WTC11 (cell line): ENCODE measurements around the gene TMEM52B. TPM values are rescaled to one million over a fixed set of nuclear protein-coding genes. Genes with fewer than 3 reads are reported as not detected.

Experiments used
- ATAC-seq: fragments of 200-7000 bp; cut with Tn5 transposase; 2 replicates; pipeline ENCODE4 v1.10.0; 2021; ENCODE audit warnings: mild to moderate bottlenecking, moderate library complexity
- CTCF ChIA-PET: fragments of 300-600 bp; sonication (Branson Sonifier 250); formaldehyde crosslinking; loops from one replicate; lab custom pipeline; 2021; ENCODE audit warnings: antibody characterized with exemption; lab: Charles Lee
- POLR2A ChIA-PET: fragments of 350-600 bp; sonication (Branson Sonifier 250); formaldehyde crosslinking; loops from one replicate; lab custom pipeline; 2021; ENCODE audit warnings: antibody characterized with exemption; lab: Charles Lee
- DNase-seq: peaks from one replicate; pipeline ENCODE4 v3.0.0; 2021; ENCODE audit warnings: low spot score
- H3K27ac Mint-ChIP-seq: 2 replicates; pipeline ENCODE4 v1.8.0; 2021; ENCODE audit warnings: mixed read lengths
- H3K27me3 Mint-ChIP-seq: 2 replicates; pipeline ENCODE4 v1.8.0; 2021; ENCODE audit warnings: low read depth, mild to moderate bottlenecking, moderate library complexity, mixed read lengths
- H3K36me3 Mint-ChIP-seq: 2 replicates; pipeline ENCODE4 v1.8.0; 2021; ENCODE audit warnings: mixed read lengths
- H3K4me1 Mint-ChIP-seq: 2 replicates; pipeline ENCODE4 v1.8.0; 2022; ENCODE audit warnings: mixed read lengths
- H3K4me3 Mint-ChIP-seq: 2 replicates; pipeline ENCODE4 v1.8.0; 2021; ENCODE audit warnings: mild to moderate bottlenecking, moderate library complexity, mixed read lengths
- H3K9me3 Mint-ChIP-seq: 2 replicates; pipeline ENCODE4 v1.8.0; 2021; ENCODE audit warnings: mixed read lengths
- ARID4B ChIP-seq: sonication (generic); formaldehyde crosslinking; IDR thresholded peaks from 2 replicates; pipeline ENCODE4 v1.8.0; 2023; ENCODE audit warnings: missing genetic modification reagents, mild to moderate bottlenecking, borderline replicate concordance
- ATF3 ChIP-seq: sonication (generic); formaldehyde crosslinking; conservative IDR thresholded peaks from 2 replicates; pipeline ENCODE4 v1.8.1; 2022; ENCODE audit warnings: mild to moderate bottlenecking, missing genetic modification reagents
- CTCF ChIP-seq: fragments of 200-600 bp; IDR thresholded peaks from 2 replicates; pipeline ENCODE4 v1.8.0; 2022; ENCODE audit warnings: antibody characterized with exemption
- EMX1 ChIP-seq: fragments of 250-450 bp; sonication (Bioruptor Pico); IDR thresholded peaks from 2 replicates; pipeline ENCODE4 v1.8.0; 2021; ENCODE audit warnings: mild to moderate bottlenecking
- FOXK1 ChIP-seq: sonication (generic); formaldehyde crosslinking; IDR thresholded peaks from 2 replicates; pipeline ENCODE4 v1.8.0; 2022; ENCODE audit warnings: mild to moderate bottlenecking, moderate library complexity, missing genetic modification reagents
- GTF2I ChIP-seq: fragments of 250-450 bp; sonication (Bioruptor Pico); conservative IDR thresholded peaks from 2 replicates; pipeline ENCODE4 v1.4.0; 2021; ENCODE audit warnings: mild to moderate bottlenecking
- KAT7 ChIP-seq: sonication (generic); formaldehyde crosslinking; IDR thresholded peaks from 2 replicates; pipeline ENCODE4 v1.8.1; 2023; ENCODE audit warnings: missing genetic modification reagents, mild to moderate bottlenecking, borderline replicate concordance
- MAX ChIP-seq: sonication (generic); formaldehyde crosslinking; IDR thresholded peaks from 2 replicates; pipeline ENCODE4 v1.8.0; 2022; ENCODE audit warnings: mild to moderate bottlenecking, missing genetic modification reagents
- MXD4 ChIP-seq: fragments of 250-450 bp; sonication (Bioruptor Pico); IDR thresholded peaks from 2 replicates; pipeline ENCODE4 v1.8.0; 2021; ENCODE audit warnings: mild to moderate bottlenecking, moderate library complexity, borderline replicate concordance
- TCF7 ChIP-seq: sonication (generic); formaldehyde crosslinking; IDR thresholded peaks from 2 replicates; pipeline ENCODE4 v1.8.0; 2022; ENCODE audit warnings: mild to moderate bottlenecking, low read depth, missing genetic modification reagents, moderate library complexity
- TEAD4 ChIP-seq: sonication (generic); formaldehyde crosslinking; IDR thresholded peaks from 2 replicates; pipeline ENCODE4 v1.8.0; 2022; ENCODE audit warnings: mild to moderate bottlenecking, missing genetic modification reagents
- ZNF281 ChIP-seq: sonication (generic); formaldehyde crosslinking; IDR thresholded peaks from 2 replicates; pipeline ENCODE4 v1.8.0; 2023; ENCODE audit warnings: mild to moderate bottlenecking, missing genetic modification reagents
- ZNF317 ChIP-seq: sonication (generic); formaldehyde crosslinking; IDR thresholded peaks from 2 replicates; pipeline ENCODE4 v1.8.1; 2023; ENCODE audit warnings: low read depth, mild to moderate bottlenecking, moderate library complexity, missing genetic modification reagents, borderline replicate concordance
- ZNF416 ChIP-seq: fragments of 250-450 bp; sonication (Bioruptor Pico); IDR thresholded peaks from 2 replicates; pipeline ENCODE4 v1.9.0; 2021; ENCODE audit warnings: mild to moderate bottlenecking, inconsistent platforms
- total RNA-seq: library from RNA; stranded (reverse); gene quantifications from 3 replicates; pipeline ENCODE4 v1.2.3, GENCODE V29; 2021

The TMEM52B gene
- total RNA-seq, 1 experiment from 2014 or later: not detected

GRCh38 chr12:10136637-10137205 is 42.1 kb upstream of the TMEM52B start:
- H3K9me3 Mint-ChIP-seq: no peaks in the 10 kb centered on the region
- H3K36me3 Mint-ChIP-seq: no peaks in the 10 kb centered on the region
- no peak for ATAC-seq
- ChIA-PET POLR2A (no interaction called here), CTCF (interaction anchor here (0.9 to 1.8 kb wide), 3 partner anchors 127 to 394 kb away, joined by 3 to 8 read pairs (median 3); partner anchors contain the start of gene CLEC12B)
- DNase-seq: no peak
- H3K27me3 Mint-ChIP-seq: no peaks in the 10 kb centered on the region
- no peak overlapping the region for H3K4me3 Mint-ChIP-seq
- H3K4me1 Mint-ChIP-seq: peaks cover 33% of the 10 kb centered on the region
- no peak overlapping the region for H3K27ac Mint-ChIP-seq
- no peak for TF ChIP-seq EMX1
- TF ChIP-seq GTF2I: no peak
- TF ChIP-seq TCF7: no peak
- TF ChIP-seq KAT7: no peak
- TF ChIP-seq ZNF317 (CRISPR knock-in tag): no peak
- no peak for TF ChIP-seq FOXK1
- no peak for TF ChIP-seq TEAD4
- no peak for TF ChIP-seq ATF3 (CRISPR knock-in tag)
- no peak for TF ChIP-seq MAX (CRISPR knock-in tag)
- no peak for TF ChIP-seq ZNF416 (CRISPR knock-in tag)
- TF ChIP-seq ZNF281 (CRISPR knock-in tag): no peak

GRCh38 chr12:10140001-10140400 is 38.8 kb upstream of the TMEM52B start:
- H3K4me1 Mint-ChIP-seq: peaks cover 5% of the 10 kb centered on the region
- POLR2A ChIA-PET: no interaction called here
- H3K27ac Mint-ChIP-seq: no peak overlapping the region
- no peaks in the 10 kb centered on the region for H3K36me3 Mint-ChIP-seq
- no peak for TF ChIP-seq GTF2I
- no peak for TF ChIP-seq ARID4B (CRISPR knock-in tag)
- TF ChIP-seq CTCF: peak; percentile 37; the same call in 1 of the 2 replicates
- TF ChIP-seq MXD4 (CRISPR knock-in tag): no peak
- peak; percentile 42 for DNase-seq
- H3K9me3 Mint-ChIP-seq: no peaks in the 10 kb centered on the region
- no peak overlapping the region for H3K4me3 Mint-ChIP-seq
- peak; percentile 50; the same call in 1 of the 2 replicates for ATAC-seq
- no peaks in the 10 kb centered on the region for H3K27me3 Mint-ChIP-seq
- CTCF ChIA-PET: interaction anchor here (0.7 to 2.4 kb wide), 21 partner anchors 9 to 397 kb away, joined by 3 to 21 read pairs (median 5); partner anchors contain the start of genes CLEC12B, CLEC1B and CLEC7A
